Right lobe of liver (tissue), 4 donors: ENCODE measurements around the gene ATXN3.

Experiments used
- POLR2A ChIP-seq: fragments of 450-650 bp; IDR thresholded peaks from one replicate; pipeline ENCODE4 v1.6.1; 2017; ENCODE audit warnings: antibody characterized with exemption, mild to moderate bottlenecking
- TF ChIP-seq, protein P1 (sequence below), 4 donors: fragments of 200-600 bp in 3 of 4; fragments of 450-650 bp in 1 of 4; IDR thresholded peaks; one replicate each; pipeline versions ENCODE4 v1.5.1 to v1.8.0; 2016 to 2022; ENCODE audit warnings: antibody characterized with exemption in 4 of 4, mild to moderate bottlenecking in 2 of 4
- donor health status: DM: no; HTN: no; CAD: no.
- donor health status: DM: no; HTN: no; CAD: no.
- donor health status: DM: no; HTN: yes; CAD: no.

DNA sequence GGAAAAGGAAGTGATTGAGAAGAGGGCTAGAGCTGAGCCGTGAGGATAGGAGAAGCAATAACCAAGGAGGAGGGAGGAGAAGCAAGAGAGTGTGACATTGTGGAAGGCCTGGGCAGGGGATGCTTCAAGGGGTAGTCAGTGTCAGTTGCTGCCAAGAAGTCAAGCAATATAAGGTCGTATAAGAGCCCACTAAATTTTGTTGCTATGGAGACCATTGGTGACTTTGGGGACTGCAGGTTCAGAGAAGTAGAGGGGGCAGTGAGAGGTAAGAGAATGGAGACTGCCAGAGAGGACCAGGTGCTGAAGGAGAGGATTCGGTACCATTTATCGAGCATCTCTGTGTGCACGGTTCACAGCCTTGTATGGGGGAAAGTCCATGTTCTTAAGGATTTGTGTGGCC lies 3.1 kb upstream of the ATXN3 start:
- TF ChIP-seq, protein P1, sequence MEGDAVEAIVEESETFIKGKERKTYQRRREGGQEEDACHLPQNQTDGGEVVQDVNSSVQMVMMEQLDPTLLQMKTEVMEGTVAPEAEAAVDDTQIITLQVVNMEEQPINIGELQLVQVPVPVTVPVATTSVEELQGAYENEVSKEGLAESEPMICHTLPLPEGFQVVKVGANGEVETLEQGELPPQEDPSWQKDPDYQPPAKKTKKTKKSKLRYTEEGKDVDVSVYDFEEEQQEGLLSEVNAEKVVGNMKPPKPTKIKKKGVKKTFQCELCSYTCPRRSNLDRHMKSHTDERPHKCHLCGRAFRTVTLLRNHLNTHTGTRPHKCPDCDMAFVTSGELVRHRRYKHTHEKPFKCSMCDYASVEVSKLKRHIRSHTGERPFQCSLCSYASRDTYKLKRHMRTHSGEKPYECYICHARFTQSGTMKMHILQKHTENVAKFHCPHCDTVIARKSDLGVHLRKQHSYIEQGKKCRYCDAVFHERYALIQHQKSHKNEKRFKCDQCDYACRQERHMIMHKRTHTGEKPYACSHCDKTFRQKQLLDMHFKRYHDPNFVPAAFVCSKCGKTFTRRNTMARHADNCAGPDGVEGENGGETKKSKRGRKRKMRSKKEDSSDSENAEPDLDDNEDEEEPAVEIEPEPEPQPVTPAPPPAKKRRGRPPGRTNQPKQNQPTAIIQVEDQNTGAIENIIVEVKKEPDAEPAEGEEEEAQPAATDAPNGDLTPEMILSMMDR (IDR thresholded peaks at IDR 0.05): no peak
- TF ChIP-seq POLR2A: no peak
